ENCODE measurements around the gene ANKRD42.

The ANKRD42 gene

GRCh38 chr11:83193315-83194280 lies at the start of gene ANKRD42:
Gene ANKRD42 (plus strand): TSS chr11:83193712. CDS start chr11:83194671, 959 bp downstream.
- DNase-seq = peak; percentile 98

- no peak for DNase-seq
These were observed 45.6 kb upstream of the ANKRD42 start for GRCh38 chr11:83147895-83148294.

- DNase-seq = no peak
These were observed 43.1 kb upstream of the ANKRD42 start for GRCh38 chr11:83150450-83150849.

GRCh38 chr11:83151274-83151977 lies 42.1 kb upstream of the ANKRD42 start:
- DNase-seq = no peak

- no peak for DNase-seq
These were observed 41.2 kb upstream of the ANKRD42 start for GRCh38 chr11:83152264-83152663.

- DNase-seq = no peak
These were observed 39.7 kb upstream of the ANKRD42 start for GRCh38 chr11:83153764-83154163.

GRCh38 chr11:83156144-83156995 lies 37.1 kb upstream of the ANKRD42 start:
- DNase-seq = peak; percentile 100

GRCh38 chr11:83156996-83157593 lies 36.4 kb upstream of the ANKRD42 start, which contains the start of gene PCF11:
Gene PCF11 (plus strand): TSS chr11:83157131. CDS start chr11:83157440, 309 bp downstream.
- DNase-seq = no peak

- peak; percentile 82 for DNase-seq
These were observed 35.7 kb upstream of the ANKRD42 start for GRCh38 chr11:83157594-83158356.

- DNase-seq = no peak
These were observed 35.1 kb upstream of the ANKRD42 start for GRCh38 chr11:83158357-83158786.

- no peak for DNase-seq
These were observed 34.3 kb upstream of the ANKRD42 start for GRCh38 chr11:83158965-83159901.

- DNase-seq = peak; percentile 22
These were observed 33.3 kb upstream of the ANKRD42 start for GRCh38 chr11:83159902-83160865.

- peak; percentile 51 for DNase-seq
These were observed 31.8 kb upstream of the ANKRD42 start for GRCh38 chr11:83161610-83162199.

GRCh38 chr11:83162377-83162776 lies 31.1 kb upstream of the ANKRD42 start:
- no peak for DNase-seq

- no peak for DNase-seq
These were observed 27.2 kb upstream of the ANKRD42 start for GRCh38 chr11:83166193-83166866.

GRCh38 chr11:83168756-83169155 lies 24.8 kb upstream of the ANKRD42 start:
- no peak for DNase-seq

- DNase-seq = no peak
These were observed 22.6 kb upstream of the ANKRD42 start for GRCh38 chr11:83170865-83171264.

- DNase-seq = no peak
These were observed 21.0 kb upstream of the ANKRD42 start for GRCh38 chr11:83172551-83172950.

Measured in NCI-H69 (cell line).